Measurements from ENCODE around the gene SPTLC2.

The SPTLC2 gene

DNA sequence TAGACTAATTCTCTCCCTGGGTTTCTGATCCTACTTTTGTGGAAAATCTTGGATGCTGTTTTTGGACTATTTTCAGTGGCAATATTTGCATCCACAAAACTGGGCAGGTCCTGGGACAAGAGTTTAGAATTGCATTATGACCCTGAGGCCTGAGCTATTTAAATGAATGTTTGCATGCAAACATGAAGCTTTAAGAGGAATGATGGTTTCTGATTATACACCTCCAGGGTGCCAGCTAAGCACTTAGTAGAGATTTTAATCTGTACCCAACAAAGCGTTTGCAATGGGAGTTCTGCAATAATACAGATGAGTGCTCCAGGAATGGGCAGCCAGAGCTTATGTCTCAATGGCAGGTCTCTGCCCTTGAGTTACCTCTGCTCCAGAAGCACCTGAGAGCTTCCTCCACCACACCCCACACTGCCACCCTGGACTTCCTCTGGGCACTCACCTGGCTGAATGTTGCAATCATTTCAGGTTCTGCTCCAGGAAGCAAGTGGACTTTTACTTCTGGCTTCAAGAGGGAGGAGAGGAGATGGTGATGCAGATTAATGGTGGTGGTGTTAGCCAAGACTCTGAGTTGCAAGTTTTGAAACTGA lies 6.0 kb upstream of the SPTLC2 start:
- DNase-seq (ENCODE audit: low read depth in 2 of 2): no peak

DNA sequence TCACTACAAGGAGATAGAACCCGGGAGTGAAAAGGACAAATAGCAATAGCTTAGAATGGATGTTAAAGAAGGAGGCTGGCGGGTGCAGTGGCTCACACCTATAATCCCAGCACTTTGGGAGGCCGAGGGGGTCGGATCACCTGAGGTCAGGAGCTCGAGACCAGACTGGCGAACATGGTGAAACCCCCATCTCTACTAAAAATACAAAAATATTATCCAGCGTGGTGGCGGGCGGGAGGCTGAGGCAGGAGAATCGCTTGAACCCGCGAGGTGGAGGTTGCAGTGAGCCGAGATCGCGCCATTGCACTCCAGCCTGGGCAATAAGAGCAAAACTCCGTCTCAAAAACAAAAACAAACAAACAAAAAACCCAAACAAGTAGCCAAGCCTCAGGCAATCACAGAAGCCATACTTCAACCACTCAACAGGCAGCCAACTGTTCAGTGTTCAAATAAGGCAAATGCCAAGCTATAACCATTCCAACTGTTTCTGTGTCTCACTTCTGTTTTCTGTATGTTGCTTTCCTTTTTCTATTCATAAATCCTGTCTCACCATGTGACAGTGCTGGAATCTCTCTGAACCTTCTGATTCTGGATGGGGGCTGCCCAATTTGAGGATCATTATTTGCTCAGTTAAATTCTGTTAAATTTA lies 3.9 kb upstream of the SPTLC2 start:
- DNase-seq (ENCODE audit: low read depth in 2 of 2): no peak

GRCh38 chr14:77618381-77618970 lies 2.0 kb upstream of the SPTLC2 start:
- DNase-seq (ENCODE audit: low read depth in 2 of 2): no peak

GRCh38 chr14:77616133-77616453 lies 344 bp downstream of the SPTLC2 start:
- no peak for DNase-seq (ENCODE audit: low read depth in 2 of 2)

DNA sequence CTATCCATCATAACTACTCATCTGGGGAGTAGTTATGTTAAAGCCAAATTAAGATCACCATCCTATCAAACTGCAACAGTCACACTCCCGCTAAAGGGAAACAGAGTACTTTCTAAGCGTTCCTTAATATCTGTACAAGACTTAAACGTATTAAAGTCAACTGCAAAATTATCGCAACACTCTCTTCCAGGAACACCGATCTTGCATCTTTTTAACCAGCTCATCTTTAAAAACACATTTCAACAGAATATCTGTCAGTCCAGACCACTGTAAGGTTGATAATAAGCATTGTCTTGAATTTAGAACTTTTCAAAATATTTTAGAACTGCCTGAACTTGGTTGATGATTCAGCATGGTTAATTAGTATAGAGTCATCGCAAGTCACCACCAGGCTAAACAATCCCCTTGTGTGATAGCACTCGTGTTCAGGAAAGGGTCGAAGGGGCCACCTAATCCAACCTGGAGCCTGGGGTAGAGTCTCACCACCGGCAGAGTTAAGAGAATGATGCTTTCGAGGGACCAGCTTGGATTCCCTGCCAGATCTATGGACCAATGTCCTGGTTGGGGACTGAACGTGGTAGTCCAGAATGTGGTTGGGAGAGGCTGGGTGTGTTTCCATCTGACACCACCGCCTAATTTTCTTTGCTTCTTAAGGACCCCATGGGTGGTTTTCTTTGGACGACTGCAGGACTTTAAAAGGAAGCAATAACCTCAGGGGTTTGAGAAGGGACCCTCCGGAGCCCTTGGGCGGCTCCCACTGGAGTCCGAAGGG lies 890 bp downstream of the SPTLC2 start:
- DNase-seq (ENCODE audit: low read depth in 2 of 2): no peak

GRCh38 chr14:77613201-77613600 lies 3.2 kb downstream of the SPTLC2 start:
- no peak for DNase-seq (ENCODE audit: low read depth in 2 of 2)

- no peak for DNase-seq (ENCODE audit: low read depth in 2 of 2)
Observed at GRCh38 chr14:77612011-77612620, 4.3 kb downstream of the SPTLC2 start.

GRCh38 chr14:77610553-77610952 lies 5.9 kb downstream of the SPTLC2 start:
- no peak for DNase-seq (ENCODE audit: low read depth in 2 of 2)

DNA sequence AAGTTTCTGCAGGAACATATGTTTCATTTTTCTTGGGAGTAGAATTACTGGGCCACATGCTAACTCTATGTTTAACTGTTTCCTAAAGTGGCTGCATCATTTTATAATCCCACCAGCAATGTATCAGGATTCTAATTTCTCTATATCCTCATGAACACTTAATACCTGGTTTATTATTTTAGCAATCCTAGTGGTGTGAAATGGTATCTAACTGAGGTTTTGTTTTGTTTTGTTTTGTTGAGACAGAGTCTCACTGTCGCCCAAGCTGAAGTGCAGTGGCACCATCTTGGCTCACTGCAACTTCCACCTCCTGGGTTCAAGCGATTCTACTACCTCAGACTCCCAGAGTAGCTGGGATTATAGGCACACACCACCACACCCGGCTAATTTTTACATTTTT lies 6.5 kb downstream of the SPTLC2 start:
- DNase-seq (ENCODE audit: low read depth in 2 of 2): no peak

DNA sequence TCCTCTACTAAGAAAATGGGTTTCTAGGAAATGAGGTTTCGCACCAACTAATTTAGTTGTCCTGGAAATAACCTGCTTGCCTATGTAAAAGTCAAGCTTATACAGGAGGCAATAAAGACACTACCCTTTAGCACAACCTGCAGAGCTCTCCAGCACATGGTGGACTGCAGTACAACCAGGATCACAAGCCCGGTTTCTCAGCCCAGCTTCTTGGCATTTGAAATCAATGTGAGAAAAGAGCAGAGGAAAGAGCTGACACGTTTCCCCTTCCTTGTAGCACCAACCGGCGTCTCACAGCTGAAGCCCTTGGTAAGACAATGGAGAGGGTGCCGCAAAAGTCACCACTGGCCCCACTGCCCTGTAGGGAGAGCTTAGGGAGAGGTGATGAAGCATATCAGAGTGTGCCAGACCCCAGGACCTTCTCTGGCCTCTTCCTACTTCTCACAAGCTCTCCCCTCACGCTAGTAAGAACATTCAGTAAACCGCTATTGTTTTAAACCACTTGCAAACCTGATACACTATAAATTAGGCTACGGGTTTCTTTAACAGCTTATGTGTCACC lies 8.6 kb downstream of the SPTLC2 start:
- DNase-seq (ENCODE audit: low read depth in 2 of 2): no peak

GRCh38 chr14:77605392-77605972 lies 11.0 kb downstream of the SPTLC2 start:
- DNase-seq (ENCODE audit: low read depth in 2 of 2): no peak

DNA sequence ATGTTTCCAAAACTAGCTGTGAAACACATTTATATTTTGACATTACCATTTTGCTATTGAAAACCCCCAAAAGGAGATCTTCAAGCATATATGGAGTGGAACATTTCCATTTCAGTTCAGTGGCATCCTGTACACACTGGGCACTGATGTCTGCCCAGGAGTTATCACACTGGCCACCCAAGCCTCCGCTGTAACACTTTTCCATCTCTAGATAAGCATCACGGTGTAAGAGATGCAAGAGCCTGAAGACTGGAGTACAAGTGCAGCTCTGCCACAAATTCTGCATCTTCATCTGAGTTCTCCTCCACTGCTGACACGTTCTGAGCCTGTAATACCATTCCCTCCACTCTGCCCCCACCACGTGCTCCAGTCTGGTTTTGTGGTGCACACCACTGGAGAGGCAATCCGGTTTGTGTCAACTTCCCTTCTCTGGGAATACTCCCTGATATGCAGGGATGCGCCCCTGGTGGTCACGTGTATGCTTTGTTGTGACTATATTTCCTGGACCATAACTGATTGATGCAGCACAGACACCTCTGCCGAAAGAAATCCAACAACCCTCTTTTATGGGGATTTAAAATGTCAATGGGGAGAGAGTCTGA lies 12.7 kb downstream of the SPTLC2 start:
- DNase-seq (ENCODE audit: low read depth in 2 of 2): no peak

GRCh38 chr14:77603031-77603430 lies 13.4 kb downstream of the SPTLC2 start:
- DNase-seq (ENCODE audit: low read depth in 2 of 2): no peak

DNA sequence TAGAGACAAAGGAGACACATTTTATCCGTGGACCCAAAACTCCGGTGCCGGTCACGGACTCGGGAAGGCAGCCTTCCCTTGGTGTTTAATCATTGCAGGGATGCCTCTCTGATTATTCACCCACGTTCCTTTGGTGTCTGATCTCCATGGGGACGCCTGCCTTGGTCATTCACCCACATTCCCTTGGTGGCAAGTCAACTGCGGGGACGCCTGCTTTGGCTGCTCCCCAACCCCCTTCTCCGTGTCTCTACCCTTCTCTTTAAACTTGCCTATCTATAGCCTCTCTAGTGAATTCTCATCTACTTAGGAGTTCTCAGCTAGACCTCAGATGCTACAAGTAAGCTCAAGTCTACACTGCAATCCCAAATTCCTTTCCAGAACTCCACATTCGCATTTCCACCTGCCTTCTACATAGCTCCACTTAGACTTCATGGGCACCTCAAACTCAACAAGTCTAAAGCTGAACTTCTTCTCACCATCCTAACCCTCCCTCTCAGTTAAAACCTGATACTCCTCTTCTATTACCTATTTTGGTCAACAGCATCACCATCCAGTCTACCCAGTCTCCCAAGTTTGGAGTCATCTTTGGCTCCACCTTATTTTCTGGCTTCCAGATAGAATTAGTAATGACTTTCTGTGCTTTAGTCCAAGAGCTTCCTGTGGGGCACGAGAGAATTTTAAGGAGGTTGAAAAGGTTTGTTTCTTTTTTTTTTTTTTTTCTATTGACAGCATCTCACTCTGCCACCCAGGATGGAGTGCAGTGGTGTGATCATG lies 14.4 kb downstream of the SPTLC2 start:
- no peak for DNase-seq (ENCODE audit: low read depth in 2 of 2)

DNA sequence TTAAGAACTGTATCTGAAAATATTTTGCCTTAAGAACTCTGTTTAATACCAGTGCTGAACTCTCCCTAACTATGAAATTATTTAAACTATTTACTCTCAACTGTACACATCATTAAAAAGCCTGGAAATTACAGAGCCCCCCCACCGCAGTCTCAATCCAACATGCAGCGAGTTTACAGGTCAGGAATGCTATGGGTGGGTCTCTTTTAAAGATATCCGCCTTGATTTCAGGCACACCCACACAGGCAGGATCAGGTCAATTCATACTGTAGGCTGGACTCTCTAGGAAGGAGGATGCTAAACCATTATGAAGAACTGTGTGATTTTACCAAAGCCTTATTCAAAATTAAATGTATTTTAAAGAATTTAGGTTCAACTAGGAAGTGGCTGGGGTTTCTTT lies 16.5 kb downstream of the SPTLC2 start:
- DNase-seq (ENCODE audit: low read depth in 2 of 2): no peak

DNA sequence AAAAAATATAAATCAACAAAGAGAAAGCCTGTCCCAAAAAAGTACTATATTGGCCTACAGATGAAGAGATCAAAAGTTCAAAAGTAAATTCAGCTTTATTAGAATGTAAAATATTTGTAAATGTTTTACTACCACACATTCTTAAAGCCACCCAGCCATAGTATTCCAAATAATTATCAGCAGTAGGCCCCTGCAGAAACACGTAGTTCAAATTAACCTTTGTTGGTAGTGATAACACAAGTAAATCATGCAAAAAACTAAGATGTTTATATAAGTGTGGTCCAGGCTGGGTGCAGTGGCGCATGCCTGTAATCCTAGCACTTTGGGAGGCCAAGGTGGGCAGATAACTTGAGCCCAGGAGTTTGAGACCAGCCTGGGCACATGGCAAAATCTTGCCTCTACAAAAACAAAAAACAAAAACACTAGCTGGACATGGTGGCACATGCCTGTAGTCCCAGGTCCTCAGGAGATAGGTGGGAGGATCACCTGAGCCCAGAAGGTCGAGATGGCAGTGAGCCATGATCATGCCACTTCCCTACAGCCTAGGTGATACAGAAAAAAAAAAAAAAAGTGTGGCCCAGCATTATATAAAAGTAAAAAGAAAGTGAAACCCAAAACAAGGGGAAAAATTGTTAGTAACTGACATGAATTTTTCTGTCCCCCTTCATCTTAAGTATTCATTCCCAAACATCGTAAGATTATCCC lies 17.9 kb downstream of the SPTLC2 start:
- no peak for DNase-seq (ENCODE audit: low read depth in 2 of 2)

GRCh38 chr14:77593501-77593961 lies 22.9 kb downstream of the SPTLC2 start:
- DNase-seq (ENCODE audit: low read depth in 2 of 2): no peak

GRCh38 chr14:77590845-77591485 lies 25.5 kb downstream of the SPTLC2 start:
- DNase-seq (ENCODE audit: low read depth in 2 of 2): no peak

- no peak for DNase-seq (ENCODE audit: low read depth in 2 of 2)
Observed at GRCh38 chr14:77589099-77589498, 27.3 kb downstream of the SPTLC2 start.

All from stimulated activated CD8-positive, alpha-beta memory T cell treated with anti-CD3 and anti-CD28 coated beads, Interleukin-2, amount 100 ng/mL, for 48 hours (primary cell).